HG03064 (cell line): Measurements from ENCODE around the gene C1orf232.

Source experiments
- ATAC-seq: cut with Tn5 transposase; IDR thresholded peaks from one replicate; pipeline ENCODE4 v1.9.1; 2021; ENCODE audit warnings: low read depth; ENCODE audit not compliant: unreplicated experiment

The C1orf232 gene

GRCh38 chr1:26168410-26169197 is at the start of gene C1orf232:
Gene C1orf232, minus strand, starts transcription at chr1:26168963. Its CDS starts 464 bp downstream, at chr1:26168499.
- no peak for ATAC-seq

- ATAC-seq: no peak
These were observed 46.5 kb upstream of the C1orf232 start for GRCh38 chr1:26215246-26215645.

- ATAC-seq: no peak
These were observed 44.7 kb upstream of the C1orf232 start for GRCh38 chr1:26213335-26213905.

GRCh38 chr1:26212726-26213125 is 44.0 kb upstream of the C1orf232 start:
- no peak for ATAC-seq

- no peak for ATAC-seq
These were observed 41.5 kb upstream of the C1orf232 start for GRCh38 chr1:26210147-26210870.

GRCh38 chr1:26203642-26204318 is 35.0 kb upstream of the C1orf232 start:
- ATAC-seq: no peak

- ATAC-seq: no peak
These were observed 31.6 kb upstream of the C1orf232 start for GRCh38 chr1:26200413-26200812.

- no peak for ATAC-seq
These were observed 29.1 kb upstream of the C1orf232 start for GRCh38 chr1:26197813-26198212.

- no peak for ATAC-seq
These were observed 28.5 kb upstream of the C1orf232 start for GRCh38 chr1:26197301-26197700.

GRCh38 chr1:26195805-26196204 is 27.0 kb upstream of the C1orf232 start:
- ATAC-seq: no peak

- ATAC-seq: no peak
These were observed 23.0 kb upstream of the C1orf232 start for GRCh38 chr1:26191739-26192138.

GRCh38 chr1:26190373-26190987 is 21.7 kb upstream of the C1orf232 start, which contains the start of gene CATSPER4:
Gene CATSPER4, plus strand, starts transcription at chr1:26190602. Its CDS starts 26 bp downstream, at chr1:26190628.
- no peak for ATAC-seq

GRCh38 chr1:26189751-26190275 is 21.1 kb upstream of the C1orf232 start:
- ATAC-seq: no peak

GRCh38 chr1:26189331-26189730 is 20.6 kb upstream of the C1orf232 start:
- no peak for ATAC-seq

GRCh38 chr1:26188477-26188876 is 19.7 kb upstream of the C1orf232 start:
- no peak for ATAC-seq

GRCh38 chr1:26187882-26188281 is 19.1 kb upstream of the C1orf232 start:
- ATAC-seq: no peak

- no peak for ATAC-seq
These were observed 16.1 kb upstream of the C1orf232 start for GRCh38 chr1:26184883-26185282.

GRCh38 chr1:26184086-26184485 is 15.3 kb upstream of the C1orf232 start:
- no peak for ATAC-seq

- no peak for ATAC-seq
These were observed 13.6 kb upstream of the C1orf232 start for GRCh38 chr1:26182383-26182696.

- no peak for ATAC-seq
These were observed 13.0 kb upstream of the C1orf232 start for GRCh38 chr1:26181586-26182382.
